Left ventricle myocardium superior (tissue), 1 donor: Measurements from ENCODE around the gene CLEC16A. TPM values are rescaled to one million over a fixed set of nuclear protein-coding genes. Genes with fewer than 3 reads are reported as not detected.

Source experiments
- ATAC-seq: fragments of 200-7000 bp; cut with Tn5 transposase; one replicate; pipeline ENCODE4 v1.9.1; 2020; ENCODE audit warnings: mild to moderate bottlenecking, moderate library complexity
- DNase-seq: peaks from one replicate; pipeline ENCODE4 v3.0.0-alpha.2; 2020
- intact Hi-C: fragments of 100-400 bp; cut with micrococcal nuclease; formaldehyde crosslinking; loops from one replicate; pipeline ENCODE4 v1.11.0; 2022
- total RNA-seq: library from RNA; stranded (reverse); fragmentation: NEBNext Ultra II Directional; extraction: Animal tissue kit (Norgen Biotek cat#: 25700); gene quantifications from one replicate; pipeline ENCODE4 v1.2.1, GENCODE V29; 2021
- donor health status: DM: no; HTN: yes; CAD: no; lungs with severe emphysema.

The CLEC16A gene
- total RNA-seq, 1 donor from 2014 or later = 20.6 TPM

DNA sequence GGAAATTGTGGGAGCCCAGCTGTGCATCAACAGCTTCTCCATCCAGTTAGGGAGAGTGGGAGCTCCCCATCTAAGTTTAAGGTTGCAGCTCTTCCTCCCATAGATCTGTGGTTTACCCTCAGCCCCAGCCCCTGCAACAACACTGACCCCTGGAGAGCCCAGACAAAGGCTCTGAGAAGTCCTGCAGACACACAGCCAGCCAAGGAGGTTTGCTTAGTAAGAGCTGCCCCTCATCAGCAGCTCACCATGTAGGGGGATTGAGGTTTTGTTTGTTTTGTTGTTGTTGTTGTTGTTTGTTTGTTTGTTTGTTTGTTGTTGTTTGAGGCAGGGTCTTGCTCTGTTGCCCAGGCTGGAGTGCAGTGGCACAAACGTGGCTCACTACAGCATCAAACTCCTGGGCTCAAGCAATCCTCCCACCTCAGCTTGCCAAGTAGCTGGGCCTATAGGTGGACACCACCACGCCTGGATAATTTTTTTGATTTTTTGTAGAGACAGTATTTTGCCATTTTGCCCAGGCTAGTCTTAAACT, 138.6 kb downstream of the CLEC16A start:
- no peak for ATAC-seq
- DNase-seq = no peak
- intact Hi-C loops = no loop called here

DNA sequence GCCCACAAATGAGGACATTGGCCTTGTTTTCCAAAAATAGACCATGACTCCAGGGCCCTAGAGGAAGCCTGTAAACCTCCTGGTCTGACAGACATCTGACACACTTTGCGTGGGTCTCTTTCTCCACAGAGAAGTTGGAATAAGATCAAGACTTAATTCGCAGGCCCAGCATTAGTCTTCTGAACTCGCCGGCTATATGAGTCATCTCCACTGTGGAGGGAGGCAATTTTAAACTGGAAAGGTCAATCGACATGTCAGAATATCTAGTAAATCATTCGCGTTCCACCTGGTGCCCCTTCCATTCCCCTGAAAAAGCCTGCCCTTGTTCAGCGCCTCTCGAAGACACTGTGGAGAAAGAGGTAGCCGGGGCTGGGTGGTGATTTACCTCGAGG, 140.1 kb downstream of the CLEC16A start:
- ATAC-seq = peak; percentile 32
- intact Hi-C loops = no loop called here
- no peak for DNase-seq

DNA sequence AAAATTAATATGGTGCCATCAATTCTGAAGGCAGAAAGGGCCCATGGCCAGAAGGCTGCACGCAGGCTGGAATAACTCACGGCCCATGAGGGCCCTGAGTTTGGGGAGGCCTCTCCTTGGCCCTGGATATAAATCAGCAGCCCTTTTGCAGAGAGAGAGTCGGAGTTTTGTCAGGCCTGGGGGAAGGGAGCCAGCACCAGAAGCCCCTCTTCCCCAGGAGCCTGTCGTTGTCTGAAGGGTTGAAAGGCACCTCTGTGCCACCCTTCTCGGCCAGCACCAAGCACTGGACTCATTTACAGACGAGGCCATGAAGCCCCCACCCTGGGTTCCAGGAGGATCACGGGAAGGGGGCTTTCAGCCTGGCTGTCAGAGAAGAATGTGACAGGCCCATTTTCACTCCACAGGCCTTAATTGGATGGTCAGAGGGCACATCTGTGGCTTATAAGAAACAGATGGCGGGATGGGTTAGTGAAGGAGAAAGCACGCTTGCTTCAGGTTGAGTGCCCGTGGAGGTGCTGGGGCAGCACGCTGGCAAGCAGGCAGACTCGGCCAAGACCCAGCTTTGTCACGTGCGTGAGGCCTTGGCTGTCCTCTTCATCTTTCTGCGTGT, 140.6 kb downstream of the CLEC16A start:
- intact Hi-C loops = no loop called here
- DNase-seq (no peak), ATAC-seq (no peak)

DNA sequence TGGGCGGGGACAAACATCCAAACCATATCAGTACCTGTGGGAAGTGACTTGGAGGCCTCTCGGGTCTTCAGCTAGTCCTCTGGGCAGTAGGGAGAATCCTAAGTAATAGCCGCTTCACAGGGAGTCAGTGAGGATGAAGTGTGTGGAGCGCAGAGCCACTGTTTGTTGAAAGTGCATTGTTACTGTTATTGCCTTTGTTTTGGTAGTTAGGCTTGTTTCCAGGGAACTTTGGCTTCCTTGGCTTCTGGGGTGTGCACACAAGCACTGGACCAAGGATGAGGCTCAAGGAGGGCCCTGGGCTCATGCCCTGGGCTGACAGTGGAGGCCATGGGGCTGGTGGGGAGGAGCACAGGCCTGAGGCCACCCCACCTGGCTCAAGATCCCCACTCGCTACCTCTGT, 141.6 kb downstream of the CLEC16A start:
- intact Hi-C loops = no loop called here
- DNase-seq = no peak
- ATAC-seq = no peak

DNA sequence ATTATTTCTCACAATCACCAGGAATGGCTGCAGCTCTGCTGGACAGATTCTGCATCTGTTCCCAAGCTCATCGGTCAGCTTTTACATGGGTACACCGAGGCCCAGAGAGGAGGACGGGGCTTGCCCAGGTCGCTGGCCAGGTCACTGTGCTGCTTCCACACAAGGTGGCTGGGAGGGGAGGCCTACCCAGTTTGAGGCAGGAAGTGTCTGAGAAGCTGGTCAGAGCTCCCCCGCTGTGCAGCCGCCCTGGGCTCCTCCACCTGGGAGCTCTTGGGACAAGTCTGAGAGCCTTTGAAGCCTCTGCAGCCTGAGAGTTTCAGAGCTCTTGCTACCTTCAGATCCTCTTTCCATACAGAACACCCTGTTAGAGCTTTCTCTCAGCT, 143.3 kb downstream of the CLEC16A start:
- ATAC-seq (no peak), DNase-seq (no peak)
- intact Hi-C loops = no loop called here

DNA sequence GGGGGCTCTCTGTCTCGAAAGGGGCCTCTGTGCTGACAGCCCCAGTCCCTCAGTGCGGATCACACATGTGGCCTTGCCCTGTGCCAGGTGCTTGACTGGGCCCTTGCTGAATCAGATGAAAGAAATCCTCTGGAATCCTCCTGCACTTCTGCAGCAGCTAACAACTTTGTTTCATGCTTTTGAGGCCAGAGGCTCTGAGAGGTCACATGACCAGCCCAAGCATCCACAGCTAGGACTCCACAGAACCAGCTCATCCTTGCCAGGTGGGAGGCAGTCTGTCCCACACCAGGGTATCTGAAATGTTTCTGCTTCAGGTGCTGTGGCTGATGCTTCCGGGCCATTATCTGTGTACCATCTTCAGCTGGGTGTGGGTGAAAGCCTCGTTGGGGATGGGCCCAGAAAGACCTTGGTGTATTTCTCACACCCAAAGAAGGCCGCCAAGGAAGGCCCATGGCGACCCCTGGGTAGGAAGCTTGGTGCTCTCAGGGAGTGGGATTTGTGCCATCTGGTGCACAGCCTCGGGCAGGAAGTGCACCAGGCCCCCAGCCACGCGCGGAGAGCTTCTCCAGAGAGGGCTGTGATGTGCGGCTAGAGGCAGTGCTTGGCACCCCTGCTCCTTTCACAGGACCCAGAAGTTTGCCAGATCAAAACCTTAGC, 143.8 kb downstream of the CLEC16A start:
- DNase-seq (no peak), ATAC-seq (no peak)
- intact Hi-C loops = no loop called here

DNA sequence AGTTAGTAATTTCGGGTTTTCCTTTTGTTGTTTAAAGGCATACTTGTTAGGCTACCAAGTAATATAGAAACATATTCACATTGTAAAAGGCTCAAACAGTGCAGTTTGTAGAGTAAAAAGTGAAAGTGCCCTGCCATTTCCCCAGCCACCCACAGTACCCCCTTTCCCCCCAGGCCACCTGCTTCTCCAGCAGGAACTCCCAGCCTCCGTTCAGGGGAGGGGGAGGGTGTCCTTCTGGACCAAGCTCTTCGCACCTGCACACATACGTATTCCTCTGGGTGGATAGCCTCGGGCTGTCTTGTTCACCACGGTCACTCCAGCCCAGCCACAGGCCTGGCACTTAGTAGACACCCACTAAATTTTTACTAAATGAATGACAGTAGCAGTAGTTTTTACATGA, 144.5 kb downstream of the CLEC16A start:
- DNase-seq (no peak), ATAC-seq (no peak)
- intact Hi-C loops = no loop called here

DNA sequence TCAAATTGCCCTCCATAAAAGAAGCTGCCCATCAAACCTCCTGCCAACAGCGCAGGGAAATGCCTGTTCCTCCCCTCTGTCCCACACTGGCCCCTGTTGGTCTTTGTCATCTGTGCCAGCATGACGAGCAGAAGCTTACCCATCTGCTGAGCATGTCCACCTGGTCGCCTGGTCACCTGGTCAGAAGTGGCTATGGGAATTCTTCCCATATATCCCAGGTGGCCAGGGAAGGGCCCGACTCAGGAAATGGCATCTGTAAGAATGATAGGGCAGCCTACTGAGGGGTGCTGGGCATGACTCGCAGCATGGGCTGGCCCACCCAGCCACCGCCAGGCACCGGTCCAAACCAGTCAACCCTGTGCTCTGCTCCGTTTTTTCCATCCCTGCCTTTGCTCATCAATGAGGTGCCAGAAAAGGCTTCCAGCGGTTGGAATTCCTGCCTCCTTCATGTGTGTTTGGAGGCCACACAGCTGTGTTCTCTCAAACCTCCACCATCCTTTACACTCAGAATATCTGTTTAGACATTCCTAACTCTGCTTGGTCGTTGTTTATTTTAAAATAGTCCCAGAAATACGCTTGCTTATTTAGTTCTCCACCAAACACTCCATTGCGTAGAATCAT, 145.2 kb downstream of the CLEC16A start:
- intact Hi-C loops = no loop called here
- peak; percentile 36 for ATAC-seq
- no peak for DNase-seq

DNA sequence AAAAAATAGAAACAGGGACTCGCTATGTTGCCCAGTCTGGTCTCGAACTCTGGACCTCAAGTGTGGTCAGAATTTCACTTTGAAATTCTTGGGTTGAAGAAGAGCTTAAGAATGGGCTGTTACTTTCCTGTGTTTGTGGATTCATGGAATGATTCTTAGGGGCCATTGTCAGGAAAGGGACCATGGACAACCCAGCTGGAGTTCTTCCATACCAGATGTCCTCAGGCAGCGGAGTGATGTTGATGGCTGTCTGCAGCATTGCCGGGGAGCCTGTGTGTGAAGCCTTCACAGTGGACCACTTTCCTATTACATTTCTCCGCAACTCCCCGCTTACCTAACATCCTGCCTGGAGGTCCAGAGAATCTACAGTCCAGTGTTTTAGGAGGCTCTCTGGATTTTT, 145.9 kb downstream of the CLEC16A start:
- no peak for DNase-seq
- ATAC-seq = peak; percentile 27

DNA sequence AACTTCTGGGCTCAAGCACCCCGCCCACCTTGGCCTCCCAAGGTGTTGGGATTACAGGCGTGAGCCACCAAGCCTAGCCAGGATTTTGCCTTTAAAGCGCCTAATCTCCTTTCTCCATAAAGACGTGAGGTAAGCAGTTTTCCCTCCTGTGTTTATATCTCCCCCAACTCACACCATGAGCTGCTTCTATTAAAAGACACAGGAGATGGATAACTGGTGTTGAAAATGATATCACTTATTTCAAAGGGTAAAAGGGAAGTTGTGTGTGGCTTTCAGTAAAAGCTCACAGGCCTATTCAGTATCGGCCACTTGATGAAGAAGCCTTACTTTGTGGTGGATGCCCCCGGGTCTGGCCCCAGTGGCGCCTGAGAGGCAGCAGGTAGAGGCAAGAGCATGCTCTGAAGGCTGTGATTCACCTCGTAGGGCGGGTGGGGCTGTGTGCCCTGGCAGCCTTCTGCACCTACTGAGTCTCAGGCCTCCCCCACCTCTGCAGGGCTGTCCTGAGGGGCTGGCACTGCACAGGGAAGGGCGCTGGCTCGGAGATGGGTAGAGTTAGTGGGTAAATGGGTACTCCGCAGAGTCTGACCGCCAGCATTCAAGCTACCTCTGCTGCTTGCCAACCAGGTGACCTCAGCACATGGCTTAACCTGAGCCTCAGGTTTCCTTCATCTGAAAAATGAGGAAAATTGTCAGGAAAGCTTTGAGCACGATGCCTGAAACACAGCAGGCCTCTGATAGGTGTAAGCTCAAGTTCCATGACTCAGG, 146.8 kb downstream of the CLEC16A start:
- intact Hi-C loops = no loop called here
- ATAC-seq (no peak), DNase-seq (no peak)

More for the DNA sequence above, 145.9 kb downstream of the CLEC16A start:
- intact Hi-C loops = no loop called here

DNA sequence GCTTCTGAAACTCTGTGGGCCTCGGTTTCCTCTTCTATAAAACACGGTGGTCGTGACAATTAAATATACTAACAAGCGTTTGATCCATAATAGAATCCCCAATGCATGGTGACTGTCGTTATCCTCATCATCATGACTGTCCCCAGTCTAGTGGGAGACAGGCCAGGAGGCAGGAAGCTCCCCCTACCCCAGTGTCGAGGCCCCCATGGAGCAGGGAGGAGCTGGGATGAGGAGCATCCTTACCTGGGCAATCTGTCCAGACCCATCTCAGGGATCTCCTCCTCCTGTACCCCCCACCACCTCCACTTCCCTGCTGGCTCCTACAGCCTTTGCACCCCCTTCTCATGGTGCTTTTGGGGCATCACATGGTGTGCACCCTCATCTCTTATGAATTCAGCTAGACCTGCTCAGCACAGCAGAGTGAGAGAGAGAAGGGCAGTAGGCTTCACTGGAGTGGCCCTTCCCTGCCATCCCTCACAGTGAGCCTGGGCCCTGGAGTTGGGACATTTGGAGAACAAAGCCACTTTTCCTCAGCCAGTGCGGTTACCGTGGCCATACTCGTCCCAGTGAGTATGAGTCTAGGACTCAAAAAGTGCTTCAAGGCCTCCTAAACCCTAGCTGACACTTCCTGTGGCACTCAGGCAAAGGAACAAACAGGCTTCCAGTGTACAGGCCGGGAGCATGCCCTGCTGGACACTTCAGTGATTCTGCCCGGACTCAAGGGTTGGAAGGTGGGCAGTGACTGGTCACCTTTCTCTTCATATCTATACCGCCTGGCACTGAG, 148.6 kb downstream of the CLEC16A start:
- intact Hi-C loops = no loop called here
- DNase-seq (no peak), ATAC-seq (no peak)

DNA sequence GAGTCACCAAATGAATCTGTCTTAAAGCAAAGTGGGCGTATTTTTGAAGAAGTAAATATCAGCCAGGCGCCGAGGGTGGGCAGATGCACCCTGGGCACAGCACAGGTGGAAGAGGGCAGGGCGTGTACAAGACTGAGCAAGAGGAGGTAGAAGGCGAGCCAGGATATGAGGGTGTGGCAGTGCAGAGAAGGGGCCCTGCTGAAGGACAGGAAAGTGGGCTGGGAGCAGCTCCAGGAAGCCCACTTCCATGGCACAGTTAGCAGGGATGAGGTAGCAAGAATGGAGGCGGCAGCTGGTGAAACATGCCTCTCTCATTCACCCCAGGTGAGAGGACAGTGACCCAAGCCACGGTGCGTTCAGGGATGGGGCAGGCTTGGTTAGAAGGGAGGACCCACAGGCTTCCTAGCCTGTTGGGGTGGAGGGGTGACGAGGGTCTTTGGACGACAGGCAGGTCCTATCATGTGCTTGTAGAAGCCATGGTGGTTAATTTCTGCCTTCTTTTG, 149.3 kb downstream of the CLEC16A start:
- ATAC-seq = no peak
- intact Hi-C loops = no loop called here
- DNase-seq = no peak

DNA sequence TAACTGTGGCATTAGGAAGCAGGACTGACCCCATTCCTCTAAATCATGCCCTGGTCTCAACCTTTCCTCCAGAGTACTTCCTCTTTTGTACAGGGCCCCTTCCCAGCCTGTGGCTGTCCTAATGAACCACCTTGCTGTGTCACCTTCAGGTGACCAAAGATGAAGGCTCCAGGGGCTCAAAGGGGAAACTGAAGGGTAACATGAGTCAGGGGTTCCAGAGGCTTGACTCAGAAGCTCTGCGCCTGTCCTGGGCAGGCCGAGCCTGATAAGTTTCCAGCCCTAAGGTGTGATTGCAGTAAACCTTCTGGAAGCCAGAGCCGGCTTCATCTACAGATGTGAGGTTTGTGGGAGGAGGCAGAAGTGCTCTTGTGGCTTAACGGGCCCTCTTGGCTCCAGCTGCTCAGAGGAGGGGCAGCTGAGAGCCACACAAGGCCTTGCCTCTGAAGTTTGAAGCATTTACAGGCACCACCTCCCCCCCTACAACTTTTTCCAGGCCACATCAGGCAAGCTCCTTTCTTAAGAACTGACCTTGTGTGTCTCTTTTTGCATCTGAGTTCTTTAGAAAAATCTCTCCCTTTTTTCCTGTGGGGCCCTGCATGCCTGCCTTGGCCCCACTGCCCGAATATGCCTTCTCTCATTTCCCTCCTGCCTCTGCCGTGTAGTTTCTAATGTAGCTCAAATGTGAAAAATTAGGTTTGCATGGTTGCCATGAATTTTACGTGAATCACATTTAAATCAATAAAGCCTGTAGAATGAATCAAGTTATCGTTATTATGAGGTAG, 149.9 kb downstream of the CLEC16A start:
- DNase-seq (no peak), ATAC-seq (no peak)
- intact Hi-C loops = no loop called here

DNA sequence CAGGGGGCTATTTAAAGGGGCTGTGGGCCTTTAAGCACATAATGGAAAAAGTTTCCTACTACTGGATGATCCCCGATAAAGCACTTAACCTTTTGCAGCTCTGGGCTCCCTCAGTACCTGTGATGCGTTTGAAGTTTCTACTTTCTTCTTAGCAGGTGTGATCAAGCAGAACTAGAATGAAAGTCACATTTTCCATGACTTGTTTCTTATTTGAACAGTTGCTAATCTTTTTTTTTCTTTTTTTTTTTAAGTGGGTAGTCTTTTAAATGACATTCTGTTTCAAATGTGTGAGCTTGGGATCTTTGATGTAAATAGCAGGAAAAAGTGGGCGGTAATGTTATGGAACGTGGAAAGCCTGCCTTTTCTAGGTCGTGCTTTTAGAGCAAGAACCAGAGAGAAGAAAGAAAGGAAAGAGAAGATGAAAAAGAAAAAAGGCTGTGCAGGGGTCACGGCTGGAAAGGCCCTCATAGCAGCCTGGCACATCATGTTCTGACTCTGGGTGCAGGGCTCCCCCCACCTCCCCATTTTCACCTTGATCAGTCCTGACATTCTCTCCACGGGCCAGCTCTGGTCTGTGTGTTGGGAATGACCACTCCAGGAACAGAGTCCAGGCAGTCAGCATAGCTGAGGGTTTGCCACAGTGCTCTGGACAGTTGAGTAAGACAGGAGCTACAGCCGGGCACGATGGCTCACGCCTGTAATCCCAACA, 150.6 kb downstream of the CLEC16A start:
- no peak for DNase-seq
- intact Hi-C loops = no loop called here
- ATAC-seq = no peak

DNA sequence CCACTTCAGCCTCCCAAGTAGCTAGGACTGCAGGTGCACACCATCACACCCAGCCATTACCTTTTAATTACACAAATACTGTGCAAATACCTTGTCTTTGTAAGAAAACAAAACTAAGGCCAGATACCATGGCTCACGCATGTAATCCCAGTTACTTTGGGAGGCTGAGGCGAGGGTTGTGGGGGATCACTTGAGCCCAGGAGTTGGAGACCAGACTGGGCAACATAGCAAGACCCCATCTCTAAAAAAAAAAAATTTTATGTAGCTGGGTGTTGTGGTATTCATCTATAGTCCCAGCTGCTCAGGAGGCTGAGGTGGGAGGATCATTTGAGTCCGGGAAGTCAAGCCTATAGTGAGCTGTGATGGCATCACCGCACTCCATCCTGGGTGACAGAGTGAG, 151.6 kb downstream of the CLEC16A start:
- DNase-seq = no peak
- ATAC-seq = no peak
- intact Hi-C loops = no loop called here

DNA sequence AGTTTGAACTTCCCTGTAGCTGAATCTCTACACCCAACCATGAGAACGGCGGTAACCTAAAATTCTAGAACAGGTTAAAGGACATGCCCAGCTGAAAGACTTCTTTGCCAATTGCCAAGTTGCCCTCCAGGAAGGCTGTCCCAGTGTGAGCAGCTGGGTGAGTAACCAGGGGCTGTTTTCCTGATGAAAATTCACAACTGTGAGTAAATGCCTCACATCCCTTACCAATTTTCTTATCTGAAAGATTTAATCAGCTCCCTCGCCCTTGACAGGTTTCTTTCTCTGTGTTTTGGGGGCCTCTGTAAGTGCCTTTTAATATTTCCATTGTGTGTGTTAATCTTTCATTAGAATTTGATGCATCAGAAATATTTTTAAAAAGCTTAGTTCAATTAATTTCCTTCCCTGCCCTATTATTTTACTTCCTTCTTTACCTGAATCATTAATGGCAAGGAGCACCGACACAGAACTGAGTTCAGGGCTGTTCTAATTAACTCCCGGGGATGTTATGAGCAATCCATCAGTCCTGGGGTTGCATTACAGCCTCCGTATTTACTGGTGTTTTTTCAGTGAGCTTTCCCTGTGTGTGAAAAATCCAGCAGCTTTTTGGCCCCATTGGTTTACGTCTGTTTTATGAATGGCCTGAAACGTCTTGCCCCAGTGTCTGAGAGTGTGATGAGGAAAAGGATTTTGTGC, 152.9 kb downstream of the CLEC16A start:
- no peak for ATAC-seq
- intact Hi-C loops = no loop called here

DNA sequence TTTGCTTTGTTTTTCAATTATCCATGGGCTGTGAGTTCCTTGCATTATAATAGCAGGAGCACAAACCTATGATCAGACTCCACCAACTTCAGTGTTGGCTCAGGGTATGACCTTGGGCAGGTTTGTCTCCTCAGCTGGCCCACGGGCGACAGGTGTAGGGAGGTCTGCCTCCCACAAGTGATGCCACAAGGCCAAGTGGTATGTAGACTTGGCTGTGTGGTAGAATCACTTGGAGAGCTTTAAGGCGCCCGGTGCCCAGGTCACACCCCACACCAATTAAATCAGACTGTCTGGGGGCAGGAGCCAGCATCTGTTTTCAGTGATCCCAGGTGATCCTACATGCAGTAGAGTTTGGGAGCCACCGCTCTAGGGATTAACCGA, 153.4 kb downstream of the CLEC16A start:
- intact Hi-C loops = no loop called here
- DNase-seq (no peak), ATAC-seq (no peak)

More for the DNA sequence above, 152.9 kb downstream of the CLEC16A start:
- DNase-seq = no peak
